Left lung (tissue), 10 donors: ENCODE results near the gene BDKRB1. TPM values are rescaled to one million over a fixed set of nuclear protein-coding genes. Genes with fewer than 3 reads are reported as not detected.

Source experiments
- ATAC-seq: fragments of 200-7000 bp; cut with Tn5 transposase; one replicate; pipeline ENCODE4 v1.9.1; 2020; ENCODE audit warnings: moderate library complexity
- DNase-seq, 4 donors: peaks; one replicate each; pipeline ENCODE4 v3.0.0-alpha.2; 2013 to 2020
- H3K27ac ChIP-seq, 2 donors: fragments of 200-600 bp; sonication (generic) in 1 of 2; one replicate each; pipeline versions ENCODE4 v1.5.0 to v1.8.0; 2020 to 2021
- H3K27me3 ChIP-seq, 2 donors: fragments of 200-600 bp; sonication (generic) in 1 of 2; one replicate each; pipeline versions ENCODE4 v1.5.0 to v1.8.0; 2020 to 2021
- H3K36me3 ChIP-seq, 2 donors: fragments of 200-600 bp; sonication (generic) in 1 of 2; one replicate each; pipeline versions ENCODE4 v1.5.0 to v1.8.0; 2020 to 2021
- H3K4me1 ChIP-seq, 2 donors: fragments of 200-600 bp; one replicate each; pipeline ENCODE4 v1.8.0; 2021
- H3K4me3 ChIP-seq, 2 donors: fragments of 200-600 bp; sonication (generic) in 1 of 2; one replicate each; pipeline versions ENCODE4 v1.5.0 to v1.8.0; 2020 to 2021; ENCODE audit warnings: mild to moderate bottlenecking in 1 of 2
- H3K9me3 ChIP-seq, 2 donors: fragments of 200-600 bp; sonication (generic) in 1 of 2; one replicate each; pipeline versions ENCODE4 v1.5.0 to v1.8.0; 2020 to 2021
- intact Hi-C, 2 donors: fragments of 100-400 bp; cut with DNase I; formaldehyde crosslinking; loops; one replicate each; pipeline versions ENCODE4 v1.11.2 to v1.14.2; 2022
- polyA plus RNA-seq, 6 donors: library from polyadenylated mRNA; unstranded; fragments of 120-200 nt; gene quantifications; one replicate each; pipeline ENCODE4 v1.2.1, GENCODE V29; 2013; ENCODE audit not compliant: insufficient read length in 6 of 6
- total RNA-seq, 2 donors: library from RNA; stranded (reverse); fragmentation: NEBNext Ultra II Directional; extraction: Animal tissue kit (Norgen Biotek cat#: 25700); gene quantifications; one replicate each; pipeline ENCODE4 v1.2.1, GENCODE V29; 2021
- TF ChIP-seq, protein P1 (sequence below), 2 donors: fragments of 200-600 bp; sonication (generic) in 1 of 2; IDR thresholded peaks; one replicate each; pipeline versions ENCODE4 v1.5.0 to v1.8.0; 2021; ENCODE audit warnings: antibody characterized with exemption in 2 of 2
- donor health status: DM: no; HTN: yes; CAD: no.
- donor health status: DM: no; HTN: no; CAD: no.

BDKRB1 gene
- total and polyA plus RNA-seq, 8 donors, result 0.24 to 0.99 (median 0.35) TPM; not detected in 1

DNA sequence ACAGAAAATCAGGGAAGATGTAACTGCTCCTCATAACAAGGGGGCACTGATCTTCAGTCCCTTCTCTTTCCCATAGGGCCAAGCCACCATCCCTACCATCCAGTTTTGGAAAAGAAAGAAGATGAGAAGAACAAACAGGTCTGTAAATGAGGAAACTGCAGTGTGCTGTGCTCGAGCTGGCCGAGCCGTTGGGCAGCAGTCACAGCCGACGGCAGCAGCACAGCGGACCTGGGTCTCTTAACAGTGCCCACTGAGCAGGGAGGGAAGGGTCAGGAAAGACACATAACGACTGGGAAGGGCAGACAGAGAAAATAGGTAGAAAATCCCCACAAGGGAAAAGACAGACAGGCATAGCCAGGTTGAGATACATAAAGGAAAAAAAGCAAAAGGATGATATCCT, 38.2 kb downstream of the BDKRB1 start:
- DNase-seq (no peak), ATAC-seq (no peak)
- intact Hi-C loops, result no loop called here

DNA sequence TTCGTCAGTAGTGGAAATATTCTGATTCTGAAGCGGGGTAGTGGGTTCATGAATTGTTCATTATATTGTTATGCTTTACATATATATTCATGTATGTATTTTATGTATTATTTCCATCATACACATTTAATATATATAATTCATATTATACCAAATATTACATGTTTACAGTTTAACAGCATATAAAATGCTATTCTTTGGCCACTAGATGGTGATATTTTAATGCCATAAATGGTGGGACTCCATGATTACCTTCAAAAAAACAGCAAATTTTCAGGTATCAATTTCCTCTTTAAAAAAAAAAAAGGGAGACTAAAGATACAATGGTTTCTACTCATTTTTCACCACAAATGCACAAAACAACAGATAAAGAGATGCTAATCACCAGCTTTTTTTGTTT, 41.0 kb downstream of the BDKRB1 start:
- Histone ChIP-seq H3K9me3 (no peaks in the 10 kb centered on the region), H3K36me3 (peaks cover 0 to 44% of the 10 kb centered on the region in 2 donors), H3K27ac (no peak overlapping the region), H3K4me1 (no peaks in the 10 kb centered on the region), H3K27me3 (no peaks in the 10 kb centered on the region), H3K4me3 (no peak overlapping the region)
- ATAC-seq, result peak; percentile 47
- TF ChIP-seq, protein P1, sequence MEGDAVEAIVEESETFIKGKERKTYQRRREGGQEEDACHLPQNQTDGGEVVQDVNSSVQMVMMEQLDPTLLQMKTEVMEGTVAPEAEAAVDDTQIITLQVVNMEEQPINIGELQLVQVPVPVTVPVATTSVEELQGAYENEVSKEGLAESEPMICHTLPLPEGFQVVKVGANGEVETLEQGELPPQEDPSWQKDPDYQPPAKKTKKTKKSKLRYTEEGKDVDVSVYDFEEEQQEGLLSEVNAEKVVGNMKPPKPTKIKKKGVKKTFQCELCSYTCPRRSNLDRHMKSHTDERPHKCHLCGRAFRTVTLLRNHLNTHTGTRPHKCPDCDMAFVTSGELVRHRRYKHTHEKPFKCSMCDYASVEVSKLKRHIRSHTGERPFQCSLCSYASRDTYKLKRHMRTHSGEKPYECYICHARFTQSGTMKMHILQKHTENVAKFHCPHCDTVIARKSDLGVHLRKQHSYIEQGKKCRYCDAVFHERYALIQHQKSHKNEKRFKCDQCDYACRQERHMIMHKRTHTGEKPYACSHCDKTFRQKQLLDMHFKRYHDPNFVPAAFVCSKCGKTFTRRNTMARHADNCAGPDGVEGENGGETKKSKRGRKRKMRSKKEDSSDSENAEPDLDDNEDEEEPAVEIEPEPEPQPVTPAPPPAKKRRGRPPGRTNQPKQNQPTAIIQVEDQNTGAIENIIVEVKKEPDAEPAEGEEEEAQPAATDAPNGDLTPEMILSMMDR (IDR thresholded peaks at IDR 0.05), result peak; percentile 34 to 62
- DNase-seq, result no peak
- intact Hi-C loops, result no loop called here

More for the DNA sequence above, 38.2 kb downstream of the BDKRB1 start:
- peaks cover 0 to 44% of the 10 kb centered on the region in 2 donors for H3K36me3 ChIP-seq
- TF ChIP-seq, protein P1 (IDR thresholded peaks at IDR 0.05), result no peak
- H3K27me3 ChIP-seq, result no peaks in the 10 kb centered on the region
- no peaks in the 10 kb centered on the region for H3K4me1 ChIP-seq
- H3K9me3 ChIP-seq, result no peaks in the 10 kb centered on the region
- H3K27ac ChIP-seq, result no peak overlapping the region
- no peak overlapping the region for H3K4me3 ChIP-seq

DNA sequence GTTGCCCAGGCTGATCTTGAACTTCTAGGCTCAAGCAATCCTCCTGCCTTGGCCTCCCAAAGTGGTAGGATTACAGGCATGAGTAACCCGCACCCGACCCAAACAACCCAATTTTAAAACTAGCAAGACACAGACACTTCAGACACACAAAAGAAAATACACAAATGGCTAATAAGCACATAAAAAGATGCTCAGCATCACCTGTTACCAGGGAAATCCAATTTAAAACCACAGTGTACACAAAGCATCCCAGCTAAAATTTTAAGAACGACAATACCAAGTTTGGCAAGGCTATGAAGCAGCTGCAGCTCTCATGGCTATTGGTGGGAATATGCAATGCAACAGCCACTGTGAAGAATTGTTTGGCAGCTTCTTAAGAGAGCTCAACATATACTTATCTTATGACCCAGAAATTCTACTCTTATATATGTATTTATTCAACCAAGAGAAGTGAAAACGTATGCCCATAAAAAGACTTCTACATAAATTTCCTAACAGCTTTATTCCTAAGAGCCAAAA, 42.0 kb downstream of the BDKRB1 start:
- no peaks in the 10 kb centered on the region for H3K9me3 ChIP-seq
- no peaks in the 10 kb centered on the region for H3K27me3 ChIP-seq
- no peak overlapping the region for H3K27ac ChIP-seq
- H3K4me3 ChIP-seq, result no peak overlapping the region
- peaks cover 0 to 54% of the 10 kb centered on the region in 2 donors for H3K36me3 ChIP-seq
- TF ChIP-seq, protein P1 (IDR thresholded peaks at IDR 0.05), result no peak
- DNase-seq, result no peak
- intact Hi-C loops, result no loop called here
- no peak for ATAC-seq
- H3K4me1 ChIP-seq, result no peaks in the 10 kb centered on the region

DNA sequence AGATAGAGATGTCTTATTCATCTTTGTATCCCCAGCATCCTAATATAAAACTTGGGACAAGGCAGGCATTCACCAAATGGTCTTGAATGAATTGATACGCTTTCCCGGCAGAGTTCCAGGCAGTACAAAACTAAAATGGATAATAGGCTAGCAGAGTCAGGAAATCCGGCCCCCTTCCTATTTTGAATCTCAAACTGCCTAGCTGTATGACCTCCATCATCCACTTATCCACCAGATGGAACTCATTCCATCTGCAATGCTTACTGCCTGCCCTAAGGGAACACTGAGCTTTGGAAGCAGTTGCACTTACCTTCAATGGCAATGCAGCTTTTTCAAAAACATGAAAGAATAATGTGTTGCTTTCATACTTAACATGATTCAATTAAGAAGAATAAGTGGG, 43.4 kb downstream of the BDKRB1 start:
- Histone ChIP-seq H3K27me3 (no peaks in the 10 kb centered on the region), H3K4me1 (no peaks in the 10 kb centered on the region), H3K4me3 (no peak overlapping the region), H3K36me3 (peaks cover 0 to 62% of the 10 kb centered on the region in 2 donors), H3K9me3 (no peaks in the 10 kb centered on the region), H3K27ac (no peak overlapping the region)
- intact Hi-C loops, result no loop called here
- ATAC-seq (no peak), DNase-seq (no peak)
- TF ChIP-seq, protein P1 (IDR thresholded peaks at IDR 0.05), result no peak

DNA sequence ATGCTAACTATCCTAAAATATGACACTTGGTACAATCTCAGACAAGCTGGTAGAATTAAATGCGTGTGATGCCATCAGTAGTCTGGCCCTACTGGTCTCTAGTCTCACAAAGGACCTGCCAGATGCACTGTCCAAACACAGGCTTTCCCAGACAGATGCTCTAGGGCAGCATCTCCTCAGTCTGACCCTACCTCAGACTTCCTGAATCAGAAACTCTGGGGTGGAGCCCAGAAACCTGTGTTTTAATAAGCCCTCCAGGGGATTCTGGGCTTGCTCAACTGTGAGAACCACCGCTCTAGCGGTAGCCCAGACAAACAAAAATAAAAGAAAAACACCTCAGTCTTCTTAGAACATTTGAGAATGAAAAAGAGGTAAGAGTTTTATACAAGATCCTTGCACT, 48.0 kb downstream of the BDKRB1 start:
- TF ChIP-seq, protein P1 (IDR thresholded peaks at IDR 0.05), result no peak
- no peak for ATAC-seq
- Histone ChIP-seq H3K36me3 (peaks cover 0 to 91% of the 10 kb centered on the region in 2 donors), H3K9me3 (no peaks in the 10 kb centered on the region), H3K27ac (no peak overlapping the region), H3K4me1 (no peaks in the 10 kb centered on the region), H3K4me3 (no peak overlapping the region), H3K27me3 (no peaks in the 10 kb centered on the region)
- DNase-seq, result no peak
- intact Hi-C loops, result loop anchor here in 1 of 2 donors (10.0 kb wide), 1 partner anchor 101 kb away; no protein-coding TSS in a partner anchor
